Activated CD8-positive, alpha-beta memory T cell treated with anti-CD3 and anti-CD28 coated beads for 4 hours (primary cell): ENCODE measurements around the gene C1orf198.

ENCODE experiments used
- DNase-seq, 2 donors: peaks; one replicate each; pipeline ENCODE4 v3.0.0-alpha.2; 2020; ENCODE audit warnings: low read depth in 2 of 2

The C1orf198 gene

DNA sequence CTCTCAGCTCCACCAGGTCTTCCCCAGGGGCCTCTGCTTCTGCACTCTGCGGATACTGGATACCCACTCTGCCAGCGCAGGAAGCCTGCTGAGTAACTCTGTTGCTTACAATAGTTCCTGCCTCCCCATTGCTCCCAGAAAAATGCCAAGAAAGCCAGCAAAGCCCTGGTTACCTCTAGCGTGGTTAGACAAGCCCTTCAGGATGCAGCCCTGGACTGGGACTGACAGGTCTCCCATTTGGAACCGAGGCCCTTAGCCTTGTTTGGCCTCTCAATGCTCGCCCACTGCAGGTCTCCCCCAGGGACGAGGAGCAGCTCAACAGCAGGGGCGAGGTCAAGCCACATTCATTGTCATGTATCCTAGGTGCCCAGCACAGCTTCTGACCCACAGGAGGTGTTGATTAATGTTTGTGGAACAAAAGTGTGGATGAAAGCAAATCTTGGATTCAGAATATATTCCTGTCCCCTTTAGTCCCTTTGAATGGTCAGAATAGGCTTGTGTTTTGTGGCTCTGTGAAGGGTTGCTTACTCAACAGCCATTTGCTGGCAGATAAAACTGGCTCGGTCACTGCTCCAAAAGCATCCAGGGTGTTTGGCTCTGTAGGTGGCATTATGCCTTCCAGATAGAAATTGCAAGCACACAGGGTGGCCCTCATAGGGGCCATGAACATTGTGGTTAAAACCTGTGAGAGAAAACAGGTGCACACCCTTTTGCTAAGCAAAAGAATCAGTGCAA is 58.9 kb downstream of the C1orf198 start:
- no peak for DNase-seq

DNA sequence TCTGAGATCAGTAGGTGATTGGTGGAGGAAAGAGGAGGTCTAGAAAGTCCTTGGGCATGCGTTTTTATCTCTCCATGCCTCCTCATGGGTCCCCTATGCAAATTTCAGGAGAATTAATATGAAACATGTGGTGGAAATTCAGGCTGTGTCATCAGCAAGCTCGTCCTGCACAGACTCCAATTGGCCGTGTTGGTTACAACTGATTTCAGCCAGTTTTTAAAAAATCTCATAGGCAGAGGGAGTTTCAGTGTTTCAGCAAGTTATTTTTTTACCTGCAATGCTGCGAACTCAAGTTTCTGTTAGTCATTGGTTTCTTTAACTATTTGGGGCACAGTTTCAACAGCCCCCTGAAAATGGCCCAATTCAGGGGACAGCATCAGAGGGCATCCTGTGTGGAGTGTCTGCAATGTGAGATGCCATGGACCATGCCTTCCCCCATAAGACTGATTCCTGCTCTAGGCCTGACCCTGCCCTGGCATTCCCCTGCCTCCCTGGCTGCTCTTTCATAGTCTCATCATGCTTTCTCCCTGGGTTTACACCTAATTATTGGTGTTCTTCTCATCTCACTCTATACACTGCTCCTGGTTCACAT is 59.9 kb downstream of the C1orf198 start:
- no peak for DNase-seq

DNA sequence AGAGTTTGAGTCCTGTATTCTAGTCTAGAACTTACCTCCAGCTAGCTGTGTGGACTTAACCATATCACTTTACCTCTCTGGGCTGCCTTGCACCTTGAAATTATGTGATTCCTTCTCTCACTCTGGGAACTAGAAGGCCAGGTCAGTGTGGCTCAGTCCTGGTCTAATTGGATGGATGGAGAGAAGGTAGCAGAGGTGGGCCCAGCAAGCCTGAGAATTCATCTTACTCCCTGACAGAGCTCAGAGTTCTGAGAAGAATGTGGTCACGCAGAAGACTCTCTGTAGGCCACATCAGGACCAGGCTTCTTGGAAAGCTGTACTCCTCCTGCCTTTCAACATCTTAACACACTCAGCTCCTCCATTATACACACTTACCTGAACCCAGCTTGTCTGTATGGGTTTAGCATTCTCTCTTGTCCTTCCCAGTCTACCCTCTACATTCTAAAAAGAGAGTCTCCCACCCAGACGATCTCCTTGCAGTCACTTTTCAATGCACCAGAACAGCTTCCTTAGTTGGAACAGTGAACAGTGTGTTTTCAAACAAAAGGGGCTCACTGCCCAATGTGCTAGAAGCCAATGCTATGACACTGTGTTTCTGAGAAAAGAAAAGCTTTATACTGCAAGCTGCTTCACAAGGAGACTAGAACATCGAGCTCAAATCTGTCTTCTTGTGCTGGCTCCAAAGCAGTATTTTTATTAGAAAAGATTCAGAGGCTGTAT is 60.6 kb downstream of the C1orf198 start:
- DNase-seq = no peak

DNA sequence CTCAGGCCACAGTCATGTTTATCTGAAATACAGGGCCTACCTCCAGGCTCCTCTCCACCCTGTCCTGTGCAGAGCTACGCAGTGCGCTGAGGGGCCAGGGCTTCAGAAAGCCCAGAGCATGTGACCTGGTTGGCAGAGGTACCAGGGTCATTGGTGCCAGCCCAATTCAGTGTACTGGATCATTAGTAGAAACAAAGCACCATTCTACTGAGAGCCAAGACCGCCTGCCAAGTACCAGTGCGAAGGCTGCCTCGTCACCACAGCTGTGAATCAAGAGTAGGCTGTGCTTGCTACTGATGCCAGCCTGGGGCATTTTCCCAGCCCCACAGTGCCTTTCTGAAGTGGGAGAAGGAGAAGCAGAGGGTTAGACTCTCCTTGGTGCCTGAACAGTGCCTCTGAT is 61.3 kb downstream of the C1orf198 start:
- no peak for DNase-seq

DNA sequence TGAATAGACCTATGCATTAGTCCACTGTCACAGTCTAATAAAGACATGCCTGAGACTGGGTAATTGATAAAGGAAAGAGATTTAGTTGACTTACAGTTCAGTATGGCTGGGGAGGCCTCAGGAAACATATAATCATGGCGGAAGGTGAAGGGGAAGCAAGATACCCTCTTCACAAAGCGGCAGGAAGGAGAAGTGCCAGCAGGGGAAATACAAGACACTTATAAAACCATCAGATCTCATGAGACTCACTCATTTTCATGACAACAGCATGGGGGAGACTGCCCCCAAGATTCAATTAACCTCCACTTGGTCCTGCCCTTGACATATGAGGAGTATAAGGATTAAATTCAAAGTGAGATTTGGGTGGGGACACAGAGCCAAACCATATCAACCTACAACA is 61.8 kb downstream of the C1orf198 start:
- DNase-seq = no peak

DNA sequence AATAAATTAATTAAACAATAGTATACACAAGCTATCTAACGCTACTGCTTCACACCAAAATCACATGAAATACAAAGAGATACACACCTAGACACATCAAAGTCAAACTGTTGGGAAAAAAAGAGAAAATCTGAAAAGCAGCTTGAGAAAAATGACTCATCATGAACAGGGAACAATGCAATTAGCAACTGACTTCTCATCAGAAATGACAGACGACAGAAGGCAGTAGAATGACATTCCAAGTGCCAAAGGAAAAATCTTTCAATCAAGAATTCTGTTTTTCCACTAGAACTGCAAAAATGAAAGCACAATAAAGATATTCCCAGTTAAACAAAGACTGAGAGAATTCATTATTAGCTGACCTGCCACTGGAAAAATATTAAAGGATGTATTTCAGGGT is 63.9 kb downstream of the C1orf198 start:
- no peak for DNase-seq

DNA sequence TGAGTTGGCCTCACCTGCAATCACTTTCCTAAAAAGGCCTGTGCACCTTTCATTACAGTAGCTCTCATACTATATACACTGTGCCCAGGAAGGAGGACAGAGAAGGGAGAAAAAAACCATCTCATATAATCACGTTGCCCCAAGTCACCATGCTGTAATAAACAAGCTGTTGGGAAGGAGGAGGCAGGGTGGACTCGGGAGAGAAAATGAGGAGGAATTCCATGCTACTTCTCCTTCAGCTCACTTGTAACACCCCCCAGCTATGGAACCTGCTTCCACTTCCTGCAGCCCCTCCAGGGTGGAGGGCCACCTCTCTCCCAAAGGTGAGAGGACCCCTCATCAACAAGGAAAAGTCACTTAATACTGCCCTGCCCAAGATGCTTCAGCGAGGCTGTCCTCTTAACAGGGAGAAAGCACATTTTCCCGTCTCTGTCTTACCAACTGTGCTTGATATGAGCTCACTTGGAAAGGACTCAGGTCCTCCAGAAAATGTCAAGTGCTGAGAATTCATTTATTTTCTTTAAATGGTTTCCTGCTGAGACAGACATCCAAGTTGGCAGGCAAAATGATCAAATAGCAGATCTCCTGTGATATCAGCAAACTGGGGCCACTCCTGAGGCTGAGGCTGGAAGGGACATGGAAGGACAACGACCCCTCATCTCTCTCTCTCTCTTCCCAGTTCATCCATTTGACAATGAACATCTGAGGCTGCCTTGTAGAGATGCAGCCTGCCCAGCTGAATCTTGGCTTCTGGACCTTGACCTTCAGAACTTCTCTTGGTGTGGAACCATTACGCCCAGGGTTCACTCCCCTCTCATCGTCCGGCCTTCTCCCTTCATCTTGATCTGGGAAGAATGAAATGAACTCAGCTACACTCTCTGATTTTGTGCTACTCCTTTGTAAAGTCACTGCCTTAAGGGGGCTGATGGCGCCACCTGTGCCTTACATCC is 67.2 kb downstream of the C1orf198 start:
- no peak for DNase-seq

DNA sequence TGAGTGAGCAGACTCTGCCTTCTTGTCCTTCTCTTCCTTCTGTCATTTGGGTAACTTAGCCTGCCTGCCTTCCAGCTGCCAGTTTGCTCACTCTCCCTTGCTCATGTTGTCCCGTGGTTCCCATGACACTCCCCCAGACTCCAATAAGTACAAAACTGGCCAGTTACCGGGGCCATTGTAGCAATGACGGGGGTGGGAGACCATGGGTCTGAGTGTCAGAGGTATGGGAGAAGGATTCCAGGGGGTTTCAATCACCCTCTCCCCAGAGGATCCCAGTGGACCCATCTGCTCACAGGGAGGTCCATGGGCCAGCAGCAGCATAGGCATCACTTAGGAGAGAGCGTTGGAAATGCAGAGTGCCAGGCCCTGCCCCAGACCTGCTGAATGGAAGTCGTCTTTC is 69.8 kb downstream of the C1orf198 start:
- no peak for DNase-seq

DNA sequence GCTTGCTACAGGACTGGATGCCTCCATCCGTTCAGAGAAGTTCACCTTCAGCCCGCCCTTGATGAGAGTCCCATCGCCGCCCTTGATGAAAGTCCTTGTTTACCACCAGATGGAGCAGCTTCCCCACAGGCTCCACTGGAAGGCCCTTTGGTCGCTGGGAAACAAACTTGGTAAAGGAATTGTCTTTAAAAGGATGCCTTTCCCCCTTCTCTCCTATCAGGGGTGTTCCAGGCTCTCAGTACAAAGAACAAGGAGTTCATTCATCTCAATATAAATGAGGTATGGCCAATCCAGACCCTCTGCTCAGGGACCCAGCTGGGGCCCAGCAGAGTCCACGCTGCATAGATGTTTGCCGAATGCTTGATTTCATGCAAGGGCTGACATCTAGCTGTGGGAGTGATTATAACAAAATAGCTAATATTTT is 70.4 kb downstream of the C1orf198 start:
- no peak for DNase-seq

DNA sequence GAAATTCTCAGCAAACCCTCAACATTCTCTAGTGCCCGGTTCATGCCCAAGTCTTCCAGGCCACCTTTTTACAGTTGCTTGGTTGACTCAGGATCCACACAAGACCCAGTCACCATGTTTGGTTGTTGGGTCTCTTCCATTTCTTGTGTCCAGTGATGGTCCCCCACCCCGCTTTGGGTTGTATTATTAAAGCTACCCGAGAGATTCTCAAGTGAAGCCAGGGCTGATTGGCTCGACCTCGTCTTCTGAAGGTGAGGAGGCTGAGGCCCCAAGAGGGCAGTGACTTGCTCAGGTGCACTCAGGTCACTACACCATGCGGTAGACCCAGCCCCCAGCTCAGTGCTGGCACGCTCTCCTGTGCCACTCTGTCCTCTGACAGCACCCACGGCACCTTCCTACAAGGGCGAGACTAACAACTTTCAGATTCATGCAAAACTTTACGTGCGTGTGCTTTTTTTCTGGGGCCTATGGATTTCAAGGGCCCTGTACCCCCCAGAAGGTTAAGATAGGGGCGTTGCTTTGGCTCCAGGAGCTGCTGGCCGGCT is 70.9 kb downstream of the C1orf198 start:
- no peak for DNase-seq

DNA sequence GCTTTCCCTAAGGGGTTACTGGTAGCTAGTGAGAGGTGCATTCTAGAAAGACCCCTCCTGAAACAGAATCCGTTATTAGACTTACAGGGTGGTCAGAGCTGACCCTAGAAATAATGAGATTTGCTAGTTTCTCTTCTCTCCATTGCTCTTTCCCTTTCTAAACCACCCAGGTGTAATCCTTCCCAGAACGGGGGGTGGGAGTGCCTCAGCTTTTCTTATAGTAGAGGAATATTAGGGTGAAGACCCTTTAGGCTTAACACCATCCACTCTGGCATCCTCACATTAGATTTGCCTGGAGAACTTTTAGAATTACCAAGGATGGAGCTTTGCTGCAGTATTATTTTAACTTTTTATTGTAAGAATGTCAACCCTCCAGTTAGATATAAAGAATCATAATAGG is 71.7 kb downstream of the C1orf198 start:
- DNase-seq = no peak

DNA sequence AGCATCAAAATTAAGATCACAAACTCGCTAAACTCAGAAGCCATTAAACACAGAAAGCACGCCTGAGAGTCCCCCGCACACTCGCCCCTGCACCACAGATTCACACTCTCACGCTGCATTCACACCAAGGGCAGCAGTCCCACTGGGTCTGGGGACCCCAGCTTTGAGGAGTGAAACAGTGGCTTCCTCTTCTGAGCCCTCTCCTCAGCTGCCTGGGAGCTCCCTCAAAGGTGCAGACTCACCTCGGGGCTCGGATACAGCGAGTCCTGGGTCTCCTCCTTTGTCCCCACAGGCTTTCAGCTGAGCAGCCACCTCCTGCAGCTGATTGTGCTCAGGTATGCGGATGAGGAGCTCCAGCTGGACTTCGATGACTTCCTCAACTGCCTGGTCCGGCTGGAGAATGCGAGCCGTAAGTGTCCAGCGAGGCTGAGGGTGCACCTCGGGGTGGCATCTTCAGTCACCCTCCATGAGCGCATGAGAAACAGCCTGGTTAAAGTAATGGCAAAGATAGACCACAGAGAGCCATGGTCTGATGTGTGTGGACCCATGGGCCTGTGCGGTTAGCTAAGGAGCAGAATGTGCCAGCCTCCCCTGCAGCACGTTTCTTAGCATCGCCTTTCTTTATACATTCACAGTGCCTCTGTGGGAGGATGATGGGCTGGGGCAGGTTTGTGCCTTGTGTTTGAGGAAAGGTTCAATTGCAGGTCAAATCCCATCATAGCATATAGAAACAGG is 73.3 kb downstream of the C1orf198 start:
- DNase-seq = no peak

DNA sequence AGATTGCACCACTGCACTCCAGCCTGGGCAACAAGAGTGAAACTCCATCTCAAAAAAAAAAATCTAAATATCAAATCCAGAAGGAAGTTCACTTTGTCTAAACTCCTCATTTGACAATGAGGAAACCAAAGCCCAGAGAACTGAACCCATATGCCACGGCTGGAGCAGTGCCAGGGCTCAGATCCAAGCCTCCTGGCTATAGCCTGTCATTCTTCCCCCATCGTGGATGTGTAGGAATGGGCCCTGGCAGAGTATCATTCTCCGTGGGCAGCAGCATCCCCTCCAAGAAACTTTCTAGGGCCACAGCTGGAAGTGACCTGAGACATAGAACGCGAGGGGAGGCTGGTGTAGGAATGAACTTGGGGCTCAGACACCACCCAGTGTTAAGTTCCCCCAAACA is 73.9 kb downstream of the C1orf198 start:
- no peak for DNase-seq

DNA sequence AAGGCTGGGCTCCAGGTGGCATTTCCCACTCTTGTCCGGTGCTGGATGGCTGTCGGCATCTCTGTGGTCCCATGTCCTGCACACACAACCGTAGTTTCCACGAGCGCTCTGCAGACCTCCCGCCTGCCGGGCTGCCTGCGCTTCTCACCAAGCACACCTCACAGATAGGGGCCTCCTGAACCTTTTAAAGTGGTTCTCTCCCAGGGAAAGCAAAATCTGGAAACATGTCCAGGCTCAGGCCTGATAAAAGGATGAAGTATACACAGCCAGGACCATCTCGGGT is 74.9 kb downstream of the C1orf198 start:
- no peak for DNase-seq

DNA sequence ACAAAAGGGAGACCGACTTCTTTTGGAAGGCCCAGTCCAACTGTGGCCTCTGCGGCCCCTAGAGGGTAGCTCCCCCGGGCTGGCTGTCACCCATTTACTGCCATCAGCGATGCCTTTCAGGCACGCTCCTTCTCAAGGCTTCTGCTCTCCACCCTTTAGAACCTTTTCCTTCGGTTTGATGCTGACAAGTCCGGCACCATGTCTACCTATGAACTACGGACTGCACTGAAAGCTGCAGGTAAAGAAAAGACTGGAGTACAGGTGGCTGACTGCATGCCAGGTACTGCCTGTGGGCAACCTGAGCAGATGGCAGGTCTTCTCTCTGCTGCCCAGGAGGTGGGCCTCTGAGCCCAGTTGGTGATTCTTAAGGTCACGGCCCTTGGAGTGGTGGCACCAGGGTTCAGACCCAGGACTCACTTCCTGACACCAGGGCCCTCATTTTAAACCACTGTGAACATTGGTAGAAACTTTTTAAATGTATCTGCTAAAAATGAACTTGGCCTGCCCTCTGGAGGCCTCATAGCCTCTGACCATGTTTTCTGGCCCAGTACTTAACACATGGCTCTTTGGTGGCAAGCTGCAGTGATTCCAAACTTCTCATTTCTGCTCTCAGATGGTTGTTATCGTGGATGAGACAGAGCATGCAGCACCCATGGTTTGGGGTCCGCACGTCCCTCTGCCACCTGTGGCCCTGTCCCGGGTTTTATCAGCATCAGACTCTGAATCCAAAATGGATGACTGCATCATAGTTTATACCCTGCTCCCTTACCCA is 75.4 kb downstream of the C1orf198 start:
- no peak for DNase-seq

DNA sequence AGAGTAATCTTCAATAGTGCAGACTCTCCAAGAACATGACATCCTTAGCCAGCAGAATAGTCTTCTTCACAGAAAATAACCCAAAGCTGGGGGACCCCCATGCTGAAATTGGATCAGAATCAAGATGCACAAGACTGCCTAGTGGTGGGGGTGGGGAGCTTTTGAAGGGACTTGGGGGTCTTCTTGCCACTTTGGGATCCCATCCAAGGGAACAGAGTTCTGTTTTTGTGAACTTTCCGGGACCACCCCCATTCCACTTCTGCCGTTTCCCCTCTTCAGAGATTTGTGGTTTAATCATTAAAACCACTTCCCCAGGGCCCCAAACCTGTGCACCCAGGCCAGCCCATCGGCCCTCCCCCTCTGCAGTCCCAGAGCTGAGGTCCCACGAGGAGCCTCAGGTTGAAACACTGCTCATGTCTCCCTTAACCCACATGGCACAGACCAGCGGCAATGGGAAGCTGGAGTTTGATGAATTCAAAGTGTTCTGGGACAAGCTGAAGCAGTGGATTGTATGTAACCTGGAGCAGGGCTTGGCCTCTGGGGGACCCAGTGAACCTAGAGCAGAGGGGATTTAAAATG is 76.2 kb downstream of the C1orf198 start:
- no peak for DNase-seq

DNA sequence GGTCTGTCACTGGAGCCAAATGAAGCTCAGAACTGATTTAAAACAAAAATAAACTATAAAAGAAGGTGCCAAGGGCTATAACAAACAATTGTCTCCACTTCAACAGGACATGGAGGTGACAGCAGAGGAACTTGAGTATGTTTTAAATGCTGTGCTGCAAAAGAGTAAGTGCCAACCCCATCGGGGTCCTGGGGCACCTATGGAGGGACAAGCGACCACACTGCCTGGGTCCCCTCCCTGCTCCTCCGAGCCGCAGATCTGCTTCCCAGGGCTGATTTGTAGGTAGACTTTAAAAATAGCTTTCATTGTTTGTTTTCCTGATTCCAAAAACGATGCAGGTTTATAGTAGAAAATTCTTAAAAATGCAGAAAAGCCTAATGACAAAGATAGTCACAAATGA is 78.3 kb downstream of the C1orf198 start:
- no peak for DNase-seq

DNA sequence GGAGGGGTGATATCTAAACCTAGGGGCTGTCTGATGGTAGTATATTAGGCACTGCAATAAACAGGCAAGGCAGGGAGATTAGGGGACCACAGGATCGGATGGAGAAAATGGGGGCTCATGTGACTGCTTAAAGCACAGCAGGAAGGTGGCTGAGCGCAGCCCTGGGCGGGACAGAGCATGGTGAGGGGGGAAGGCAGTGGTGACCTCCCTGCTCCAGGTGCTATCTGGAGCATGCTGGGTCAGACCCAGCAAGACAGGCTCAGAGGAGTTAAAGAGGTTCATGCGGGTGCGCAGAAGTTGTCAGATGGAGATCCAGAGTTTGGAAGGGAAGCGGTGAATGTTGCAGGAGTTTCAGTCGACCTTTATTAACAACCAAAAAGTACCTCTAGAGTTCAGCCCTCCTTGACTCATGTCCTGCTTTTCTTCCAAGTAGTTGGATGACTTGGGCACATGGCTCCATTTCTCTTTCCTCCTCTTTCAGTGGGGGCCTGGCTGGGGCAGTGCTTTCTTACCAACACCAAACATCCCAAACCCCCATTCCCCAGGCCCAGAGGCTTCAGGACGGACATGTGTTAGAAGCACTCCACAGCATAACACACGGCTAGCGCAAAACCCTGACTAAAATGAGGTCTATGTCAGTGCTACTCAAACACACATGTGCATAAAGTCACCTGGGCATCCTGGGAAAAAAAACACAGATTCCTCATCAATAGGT is 79.6 kb downstream of the C1orf198 start:
- no peak for DNase-seq

DNA sequence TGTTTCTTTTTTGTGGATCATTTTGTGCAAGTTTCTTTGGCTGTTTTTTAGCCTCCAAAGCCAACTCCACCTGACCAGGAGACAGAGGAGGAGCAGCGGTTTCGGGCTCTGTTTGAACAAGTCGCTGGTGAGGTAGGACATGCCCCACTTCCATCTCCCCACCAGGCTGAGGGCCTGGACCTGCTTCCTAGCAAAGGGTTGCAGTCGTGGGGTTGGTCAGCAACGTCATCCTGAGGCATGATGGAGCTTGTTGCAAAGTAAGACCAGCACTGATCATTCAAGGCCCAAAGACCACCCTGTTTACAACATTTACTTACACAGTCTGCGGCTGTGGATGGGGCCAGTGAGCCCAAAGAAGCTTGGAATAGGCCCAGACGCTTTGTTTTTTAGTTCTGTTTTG is 80.8 kb downstream of the C1orf198 start:
- DNase-seq = no peak
